ENCODE data around the gene PLXNA3. TPM values are rescaled to one million over a fixed set of nuclear protein-coding genes. Genes with fewer than 3 reads are reported as not detected.

The PLXNA3 gene
- total and polyA plus RNA-seq, 2 donors (not counting 1 experiment from before 2014, with no cell fraction given) = 17.8 to 18.4 TPM

DNA sequence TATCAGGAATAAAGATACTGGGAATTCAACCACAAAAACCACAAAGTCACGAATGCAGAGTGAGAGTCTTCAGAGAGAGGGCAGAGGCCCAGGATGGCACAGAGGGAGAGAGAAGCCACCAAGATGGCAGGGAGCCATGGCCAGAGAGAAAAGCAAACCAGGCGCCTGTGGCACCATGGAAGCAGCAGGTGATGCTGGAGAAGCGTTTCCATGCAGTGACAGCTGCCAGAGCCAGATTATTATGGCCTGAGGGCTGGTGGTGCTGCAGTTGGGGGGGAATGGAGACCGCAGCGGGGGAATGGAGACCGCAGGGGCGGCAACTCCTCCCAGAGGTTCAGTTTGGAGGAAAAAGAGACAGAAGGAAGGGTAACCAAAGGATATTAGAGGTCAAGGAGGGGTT is 40.9 kb upstream of the PLXNA3 start:
- H3K9me3 ChIP-seq (ENCODE audit: control insufficient read depth, insufficient read depth, low read depth, low read length) = no peaks in the 10 kb centered on the region
- no peaks in the 10 kb centered on the region for H3K79me2 ChIP-seq (ENCODE audit: control insufficient read depth, insufficient read depth, low read length)
- H3K9ac ChIP-seq (ENCODE audit: insufficient read depth, low read length) = no peak overlapping the region
- no peak overlapping the region for H3K4me2 ChIP-seq (ENCODE audit: extremely low read depth, insufficient read depth, low read length)
- no peaks in the 10 kb centered on the region for H4K20me1 ChIP-seq (ENCODE audit: control insufficient read depth, extremely low read depth, insufficient read depth, low read length)
- no peak overlapping the region for H3K4me3 ChIP-seq (replicated peaks in 1 of 4; ENCODE audit: control extremely low read depth in 1 of 4, insufficient read depth in 1 of 4, low read depth in 3 of 4, low read length in 4 of 4)
- no peak overlapping the region for H3K27ac ChIP-seq (ENCODE audit: insufficient read depth, low read length)
- H3K4me1 ChIP-seq (ENCODE audit: control insufficient read depth, extremely low read depth, insufficient read depth, low read length) = peaks cover 2% of the 10 kb centered on the region
- DNase-seq (ENCODE audit: low read depth in 2 of 2) = no peak
- no peak for TF ChIP-seq CTCF (conservative IDR thresholded peaks at IDR 0.05 in 1 of 2, IDR thresholded peaks at IDR 0.05 in 1 of 2; ENCODE audit: low read depth in 1 of 2, low read length in 2 of 2)
- peaks cover 2% of the 10 kb centered on the region for H3K36me3 ChIP-seq (ENCODE audit: control insufficient read depth, insufficient read depth, low read length)
- no peaks in the 10 kb centered on the region for H3K27me3 ChIP-seq (ENCODE audit: control insufficient read depth, insufficient read depth, low read length)
- no peak overlapping the region for H2AFZ ChIP-seq (ENCODE audit: low read length)

DNA sequence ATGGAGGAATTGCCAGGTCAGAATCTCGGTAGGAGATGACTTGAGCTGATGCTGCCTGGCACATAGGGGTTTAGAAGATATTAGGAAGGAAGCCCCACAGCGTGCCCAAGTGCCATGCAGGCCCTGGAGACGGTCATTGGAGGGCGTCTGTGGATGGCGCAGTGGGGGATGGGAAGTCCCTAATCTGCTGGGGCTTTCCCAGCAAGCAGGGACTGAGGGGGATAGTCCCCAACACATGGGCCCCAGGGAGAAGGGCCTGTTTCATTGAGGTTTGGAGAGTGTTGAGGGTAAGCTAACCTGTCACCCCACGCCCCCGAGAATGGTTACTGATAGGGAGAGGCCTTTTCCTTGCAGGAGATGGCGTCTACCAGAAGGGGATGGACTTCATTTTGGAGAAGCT is 38.9 kb upstream of the PLXNA3 start:
- no peak overlapping the region for H3K4me3 ChIP-seq (replicated peaks in 1 of 4; ENCODE audit: control extremely low read depth in 1 of 4, insufficient read depth in 1 of 4, low read depth in 3 of 4, low read length in 4 of 4)

DNA sequence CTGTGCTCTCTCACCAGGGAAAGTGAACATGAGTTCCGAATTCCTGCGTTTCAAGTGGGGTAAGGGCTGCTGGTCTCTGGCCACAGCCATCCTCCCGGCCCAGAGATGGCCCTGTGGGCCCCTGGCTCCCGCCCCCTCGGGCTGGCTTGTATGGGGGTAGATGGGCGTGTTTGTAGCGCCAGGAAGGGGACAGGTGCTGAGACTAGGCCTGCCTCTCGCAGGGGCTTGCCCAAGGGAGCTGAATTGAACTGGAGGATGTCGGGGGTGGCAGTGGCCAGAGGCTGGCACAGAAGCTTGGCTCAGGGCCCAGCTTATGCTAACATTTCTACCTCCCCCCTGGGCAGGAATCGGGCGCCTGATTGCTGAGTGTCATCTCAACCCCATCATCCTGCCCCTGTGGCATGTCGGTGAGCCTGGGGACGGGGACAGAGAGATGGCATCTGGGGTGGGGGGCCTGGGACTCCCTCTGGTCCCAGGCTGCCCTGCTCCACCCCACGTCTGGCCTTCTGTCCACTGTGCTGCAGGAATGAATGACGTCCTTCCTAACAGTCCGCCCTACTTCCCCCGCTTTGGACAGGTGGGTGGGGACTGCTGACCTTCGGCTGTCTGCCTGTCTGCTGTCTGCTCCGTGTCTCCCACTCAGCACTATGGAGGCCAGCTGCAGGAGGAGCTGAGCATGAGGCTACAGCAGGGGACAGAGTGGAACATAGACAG is 38.2 kb upstream of the PLXNA3 start:
- H3K4me1 ChIP-seq (ENCODE audit: control insufficient read depth, extremely low read depth, insufficient read depth, low read length) = no peaks in the 10 kb centered on the region
- H3K79me2 ChIP-seq (ENCODE audit: control insufficient read depth, insufficient read depth, low read length) = no peaks in the 10 kb centered on the region
- TF ChIP-seq EZH2 (IDR thresholded peaks at IDR 0.05; ENCODE audit: low read length, missing control alignments) (no peak), CTCF (conservative IDR thresholded peaks at IDR 0.05 in 1 of 2, IDR thresholded peaks at IDR 0.05 in 1 of 2; ENCODE audit: low read depth in 1 of 2, low read length in 2 of 2) (no peak)
- DNase-seq (ENCODE audit: low read depth in 2 of 2) = no peak
- H2AFZ ChIP-seq (ENCODE audit: low read length) = no peak overlapping the region
- H3K4me3 ChIP-seq (replicated peaks in 1 of 4; ENCODE audit: control extremely low read depth in 1 of 4, insufficient read depth in 1 of 4, low read depth in 3 of 4, low read length in 4 of 4) = no peak overlapping the region
- H3K9ac ChIP-seq (ENCODE audit: insufficient read depth, low read length) = no peak overlapping the region
- no peaks in the 10 kb centered on the region for H3K27me3 ChIP-seq (ENCODE audit: control insufficient read depth, insufficient read depth, low read length)
- H3K27ac ChIP-seq (ENCODE audit: insufficient read depth, low read length) = no peak overlapping the region
- no peaks in the 10 kb centered on the region for H3K9me3 ChIP-seq (ENCODE audit: control insufficient read depth, insufficient read depth, low read depth, low read length)
- peaks cover 2% of the 10 kb centered on the region for H3K36me3 ChIP-seq (ENCODE audit: control insufficient read depth, insufficient read depth, low read length)
- H4K20me1 ChIP-seq (ENCODE audit: control insufficient read depth, extremely low read depth, insufficient read depth, low read length) = no peaks in the 10 kb centered on the region
- no peak overlapping the region for H3K4me2 ChIP-seq (ENCODE audit: extremely low read depth, insufficient read depth, low read length)

More for the DNA sequence above, 38.9 kb upstream of the PLXNA3 start:
- H2AFZ ChIP-seq (ENCODE audit: low read length) = no peak overlapping the region
- peaks cover 2% of the 10 kb centered on the region for H3K36me3 ChIP-seq (ENCODE audit: control insufficient read depth, insufficient read depth, low read length)
- no peak overlapping the region for H3K27ac ChIP-seq (ENCODE audit: insufficient read depth, low read length)
- H3K4me1 ChIP-seq (ENCODE audit: control insufficient read depth, extremely low read depth, insufficient read depth, low read length) = no peaks in the 10 kb centered on the region
- no peak for DNase-seq (ENCODE audit: low read depth in 2 of 2)
- H3K9me3 ChIP-seq (ENCODE audit: control insufficient read depth, insufficient read depth, low read depth, low read length) = no peaks in the 10 kb centered on the region
- H3K9ac ChIP-seq (ENCODE audit: insufficient read depth, low read length) = no peak overlapping the region
- TF ChIP-seq CTCF (conservative IDR thresholded peaks at IDR 0.05 in 1 of 2, IDR thresholded peaks at IDR 0.05 in 1 of 2; ENCODE audit: low read depth in 1 of 2, low read length in 2 of 2) = no peak
- TF ChIP-seq EZH2 (IDR thresholded peaks at IDR 0.05; ENCODE audit: low read length, missing control alignments) = no peak
- H3K79me2 ChIP-seq (ENCODE audit: control insufficient read depth, insufficient read depth, low read length) = no peaks in the 10 kb centered on the region
- H3K4me2 ChIP-seq (ENCODE audit: extremely low read depth, insufficient read depth, low read length) = no peak overlapping the region
- no peaks in the 10 kb centered on the region for H4K20me1 ChIP-seq (ENCODE audit: control insufficient read depth, extremely low read depth, insufficient read depth, low read length)
- H3K27me3 ChIP-seq (ENCODE audit: control insufficient read depth, insufficient read depth, low read length) = no peaks in the 10 kb centered on the region
